Measurements from ENCODE around the gene STK25.

The STK25 gene

GRCh38 chr2:241463276-241464135 is 44.9 kb downstream of the STK25 start:
- no peak for ATAC-seq
- TF ChIP-seq ZC3H10 (CRISPR knock-in tag; IDR thresholded peaks at IDR 0.05) (no peak), ZFP3 (CRISPR knock-in tag; IDR thresholded peaks at IDR 0.05) (no peak), ZNF565 (CRISPR knock-in tag; conservative IDR thresholded peaks at IDR 0.05; ENCODE audit: low read depth) (no peak), CSDC2 (CRISPR knock-in tag; IDR thresholded peaks at IDR 0.05) (no peak), BACH2 (CRISPR knock-in tag; IDR thresholded peaks at IDR 0.05; ENCODE audit: borderline replicate concordance) (no peak), ZNF70 (CRISPR knock-in tag; IDR thresholded peaks at IDR 0.05) (no peak), CREB5 (CRISPR knock-in tag; IDR thresholded peaks at IDR 0.05; ENCODE audit: low read depth) (no peak), RARB (CRISPR knock-in tag; IDR thresholded peaks at IDR 0.05) (no peak), ZFP30 (CRISPR knock-in tag; IDR thresholded peaks at IDR 0.05) (no peak), CSRNP3 (CRISPR knock-in tag; IDR thresholded peaks at IDR 0.05) (no peak), ISL1 (CRISPR knock-in tag; IDR thresholded peaks at IDR 0.05) (no peak), POU6F1 (CRISPR knock-in tag; IDR thresholded peaks at IDR 0.05; ENCODE audit: borderline replicate concordance, low read depth) (no peak), TSHZ2 (CRISPR knock-in tag; IDR thresholded peaks at IDR 0.05) (no peak), GLIS3 (CRISPR knock-in tag; IDR thresholded peaks at IDR 0.05) (no peak), TOX (CRISPR knock-in tag; IDR thresholded peaks at IDR 0.05; ENCODE audit: borderline replicate concordance) (no peak), SNAI2 (CRISPR knock-in tag; IDR thresholded peaks at IDR 0.05) (no peak), ESRRG (CRISPR knock-in tag; IDR thresholded peaks at IDR 0.05) (no peak)

GRCh38 chr2:241461693-241462677 is 46.4 kb downstream of the STK25 start:
- no peak for TF ChIP-seq ZNF70 (CRISPR knock-in tag; IDR thresholded peaks at IDR 0.05)

GRCh38 chr2:241460631-241461030 is 47.8 kb downstream of the STK25 start:
- ATAC-seq, result no peak; the same call in 2 of the 3 replicates
- TF ChIP-seq PPARA (CRISPR knock-in tag; IDR thresholded peaks at IDR 0.05; ENCODE audit: borderline replicate concordance) (no peak), OSR1 (CRISPR knock-in tag; IDR thresholded peaks at IDR 0.05) (no peak), ZFP30 (CRISPR knock-in tag; IDR thresholded peaks at IDR 0.05) (no peak), TSHZ2 (CRISPR knock-in tag; IDR thresholded peaks at IDR 0.05) (no peak), ZNF565 (CRISPR knock-in tag; conservative IDR thresholded peaks at IDR 0.05; ENCODE audit: low read depth) (no peak), CREB5 (CRISPR knock-in tag; IDR thresholded peaks at IDR 0.05; ENCODE audit: low read depth) (no peak), POU6F1 (CRISPR knock-in tag; IDR thresholded peaks at IDR 0.05; ENCODE audit: borderline replicate concordance, low read depth) (no peak), SNAI2 (CRISPR knock-in tag; IDR thresholded peaks at IDR 0.05) (no peak), RARB (CRISPR knock-in tag; IDR thresholded peaks at IDR 0.05) (no peak), CSRNP3 (CRISPR knock-in tag; IDR thresholded peaks at IDR 0.05) (no peak)

More at GRCh38 chr2:241461693-241462677, 46.4 kb downstream of the STK25 start:
- no peak for ATAC-seq
